Right cardiac atrium (tissue), 5 donors: ENCODE measurements around the gene INSRR. TPM values are rescaled to one million over a fixed set of nuclear protein-coding genes. Genes with fewer than 3 reads are reported as not detected.
A peak's percentile ranks its signal among the peaks of the same experiment; 100 is the strongest.

Experiments used
- ATAC-seq, 2 donors: fragments of 200-7000 bp; cut with Tn5 transposase; one replicate each; pipeline versions ENCODE4 v1.8.0 to v1.9.1; 2020; ENCODE audit warnings: moderate library complexity in 2 of 2, mild to moderate bottlenecking in 1 of 2
- DNase-seq, 3 donors: peaks; one replicate each; pipeline ENCODE4 v3.0.0-alpha.2; 2020
- H3K27ac ChIP-seq: one replicate; pipeline ENCODE4 v1.5.1; 2013; ENCODE audit warnings: mild to moderate bottlenecking, low read length, control low read depth, moderate library complexity
- H3K27me3 ChIP-seq: one replicate; pipeline ENCODE4 v1.6.1; 2013; ENCODE audit not compliant: control insufficient read depth, insufficient read depth
- H3K4me1 ChIP-seq: one replicate; pipeline ENCODE4 v1.6.1; 2013; ENCODE audit warnings: low read length; ENCODE audit not compliant: control insufficient read depth, insufficient read depth
- H3K4me3 ChIP-seq: one replicate; pipeline ENCODE4 v1.5.1; 2013; ENCODE audit warnings: low read length, control low read depth
- H3K9me3 ChIP-seq: one replicate; pipeline ENCODE4 v1.6.1; 2013; ENCODE audit warnings: low read length; ENCODE audit not compliant: control insufficient read depth
- WGBS: extraction: QIAGEN DNeasy Blood & Tissue Kit; methylation state at CpG from one replicate; pipeline ENCODE4 v1.1.7; 2013; 5-methylcytosine and 5-hydroxymethylcytosine counted together
- intact Hi-C, 4 donors: fragments of 100-400 bp; cut with DNase I; formaldehyde crosslinking; loops; one replicate each; pipeline versions ENCODE4 v1.11.0 to v1.14.0; 2022 to 2023
- polyA plus RNA-seq: library from polyadenylated mRNA; stranded (reverse); fragments of 200-250 nt; gene quantifications from one replicate; pipeline ENCODE4 v1.2.3, GENCODE V29; 2013
- total RNA-seq, 4 donors: library from RNA; stranded (reverse); fragmentation: NEBNext Ultra II Directional; extraction: Animal tissue kit (Norgen Biotek cat#: 25700); gene quantifications; one replicate each; pipeline ENCODE4 v1.2.1, GENCODE V29; 2021
- donor health status: healthy with polysubstance abuse.
- donor health status: DM: no; HTN: yes; CAD: no.
- donor health status: DM: no; HTN: no; CAD: no.
- donor health status: DM: no; HTN: yes; CAD: no; lungs with severe emphysema.
- donor health status: DM: yes; HTN: yes; CAD: no.

The INSRR gene
- total and polyA plus RNA-seq, 5 donors: 0.03 to 0.07 (median 0.06) TPM

DNA sequence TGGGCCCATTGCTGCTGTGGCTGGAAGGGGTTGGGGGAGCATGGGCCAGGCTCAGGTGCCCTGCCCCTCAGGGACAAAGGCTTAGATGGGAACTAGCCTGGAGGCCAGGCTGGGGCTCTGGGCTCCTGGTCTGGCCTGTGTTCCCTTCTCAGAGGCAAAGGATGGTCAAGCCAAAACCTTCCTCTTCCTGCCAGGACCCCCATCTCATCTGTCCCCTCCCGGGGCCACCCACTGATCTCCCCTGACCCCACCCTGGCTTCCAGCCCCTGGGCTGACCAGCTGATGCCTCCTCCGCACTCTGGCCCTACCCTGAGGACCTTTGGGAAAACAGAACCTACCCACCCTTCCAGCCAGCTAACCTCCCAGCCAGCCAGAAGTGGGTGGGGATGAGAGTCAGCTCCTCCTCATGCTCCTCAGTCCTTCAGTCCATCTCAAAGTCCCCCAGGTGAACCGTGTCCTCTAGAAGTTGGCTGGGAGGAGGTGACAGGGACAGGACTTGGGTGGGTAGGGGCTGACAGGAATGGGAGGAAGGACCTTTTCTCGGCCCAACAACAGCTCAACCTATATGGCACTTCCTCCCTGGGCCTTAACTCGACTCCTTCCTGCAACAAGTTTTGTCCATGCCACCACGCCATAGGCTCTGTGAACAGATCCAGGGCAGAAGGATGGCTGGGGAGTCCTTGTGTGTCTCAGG, 42.1 kb upstream of the INSRR start:
- Histone ChIP-seq H3K9me3 (no peaks in the 10 kb centered on the region), H3K27ac (no peak overlapping the region), H3K4me1 (peaks cover 21% of the 10 kb centered on the region), H3K4me3 (no peak overlapping the region), H3K27me3 (no peaks in the 10 kb centered on the region)
- WGBS: 63% methylated on average over 6 of the region's 6 CpGs
- no peak for ATAC-seq
- intact Hi-C loops: no loop called here
- peak in 2 of 3 donors; percentile 37 to 38 for DNase-seq

- no peaks in the 10 kb centered on the region for H3K27me3 ChIP-seq
- no peak overlapping the region for H3K4me3 ChIP-seq
- intact Hi-C loops: no loop called here
- peaks cover 21% of the 10 kb centered on the region for H3K4me1 ChIP-seq
- H3K9me3 ChIP-seq: no peaks in the 10 kb centered on the region
- H3K27ac ChIP-seq: no peak overlapping the region
- DNase-seq: peak in 2 of 3 donors; percentile 57 to 62
- no peak for ATAC-seq
- 51% methylated on average over 12 of the region's 12 CpGs for WGBS
These were observed 41.2 kb upstream of the INSRR start for GRCh38 chr1:156899956-156900718.

DNA sequence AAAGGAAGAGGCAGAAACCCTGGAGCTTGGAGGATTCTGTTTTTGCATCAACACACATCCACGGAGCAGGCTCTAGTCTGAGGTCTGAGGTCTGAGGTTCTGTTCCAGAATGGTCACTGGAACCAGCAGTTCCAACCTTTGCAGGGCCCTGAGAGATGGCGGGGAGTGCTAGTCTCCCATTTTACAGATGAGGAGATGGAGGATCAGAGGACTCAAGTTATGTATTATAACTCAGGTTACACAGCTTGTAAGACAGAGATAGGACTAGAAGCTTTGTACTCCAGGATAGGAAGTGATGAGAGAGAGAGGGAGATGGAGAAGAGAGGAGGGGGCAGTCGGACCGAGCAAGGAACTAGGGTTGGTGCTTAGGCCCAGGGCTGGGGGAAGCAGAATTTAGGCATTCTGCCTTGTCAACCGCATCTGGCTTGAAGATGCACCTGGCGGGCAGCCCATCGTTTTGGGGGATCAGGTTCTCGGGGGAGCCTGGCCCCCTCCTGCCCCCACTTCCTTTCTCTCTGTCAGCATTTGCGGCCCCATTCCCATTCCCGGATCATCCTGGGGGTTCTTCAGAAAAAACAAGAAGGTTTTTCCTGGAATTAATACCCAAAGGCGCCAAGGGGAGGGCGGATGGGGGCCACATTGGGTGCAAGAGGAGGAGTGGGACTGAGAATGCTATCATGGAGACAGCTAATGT, 40.2 kb upstream of the INSRR start:
- intact Hi-C loops: no loop called here
- Histone ChIP-seq H3K9me3 (no peaks in the 10 kb centered on the region), H3K4me3 (no peak overlapping the region), H3K27me3 (no peaks in the 10 kb centered on the region), H3K4me1 (peaks cover 21% of the 10 kb centered on the region), H3K27ac (no peak overlapping the region)
- ATAC-seq (no peak), DNase-seq (peak; percentile 6 to 37 (median 36))
- WGBS: 70% methylated on average over 12 of the region's 12 CpGs

DNA sequence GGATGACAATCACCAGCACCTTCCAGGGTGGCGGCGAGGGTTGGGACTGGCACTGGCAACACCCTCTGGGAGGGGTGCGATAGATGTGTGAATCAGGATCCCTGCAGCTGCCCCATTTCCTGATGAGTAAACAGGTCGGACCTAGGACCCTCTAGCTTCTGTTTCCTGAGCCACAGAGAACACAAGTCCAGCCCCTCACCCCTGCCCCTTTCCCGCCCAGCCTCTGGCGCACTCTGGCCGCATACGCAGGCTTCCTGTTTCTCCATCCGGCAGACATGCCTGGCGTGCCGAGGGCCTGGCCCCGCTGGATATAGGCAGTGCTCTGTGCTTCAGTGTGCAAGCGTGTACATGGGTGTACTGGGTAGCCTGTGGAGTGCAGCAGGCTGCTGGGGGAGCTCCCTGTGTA, 39.2 kb upstream of the INSRR start:
- no peaks in the 10 kb centered on the region for H3K9me3 ChIP-seq
- peak; percentile 65 to 85 (median 84) for DNase-seq
- H3K4me1 ChIP-seq: peaks cover 21% of the 10 kb centered on the region
- 30% methylated on average over 13 of the region's 13 CpGs for WGBS
- peak overlapping the region; percentile 41 for H3K27ac ChIP-seq
- no peaks in the 10 kb centered on the region for H3K27me3 ChIP-seq
- no peak overlapping the region for H3K4me3 ChIP-seq
- intact Hi-C loops: no loop called here
- ATAC-seq: peak; percentile 49 to 58

DNA sequence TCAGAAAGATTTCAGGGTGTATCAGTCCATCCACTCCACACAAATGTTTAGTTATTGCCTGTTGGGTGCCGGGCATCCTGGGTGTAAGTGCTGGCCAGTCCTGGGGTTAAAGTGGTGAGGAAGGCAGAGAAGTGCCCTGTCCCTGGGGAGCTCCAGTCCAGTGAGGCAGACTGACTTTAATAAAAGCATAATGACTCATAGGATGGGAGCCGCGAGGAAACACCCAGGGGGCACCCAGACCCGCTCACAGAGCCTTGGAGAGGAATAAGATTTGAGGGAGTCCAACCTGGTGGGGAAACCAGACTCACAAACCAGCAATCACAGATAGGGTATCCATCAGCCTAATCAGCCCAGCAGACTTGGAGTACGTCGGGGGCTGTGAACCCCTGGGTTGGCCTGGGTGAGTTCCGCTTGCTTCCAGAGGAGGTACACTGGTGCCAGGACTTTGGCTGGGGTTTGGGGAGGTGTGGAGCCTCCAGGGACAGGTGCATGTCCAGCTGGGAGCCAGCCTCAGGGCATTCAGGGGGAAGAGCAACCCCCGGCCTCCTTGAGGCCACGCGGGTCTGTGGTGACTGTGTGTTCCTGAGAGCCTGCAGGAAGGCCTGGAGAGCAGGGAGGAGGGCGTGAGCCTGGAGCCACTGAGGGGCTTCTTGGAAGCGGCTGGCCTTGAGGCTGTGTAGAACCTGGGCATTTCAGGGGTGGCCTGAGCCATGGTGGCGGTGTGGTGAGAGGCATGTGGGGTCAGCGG, 38.3 kb upstream of the INSRR start:
- Histone ChIP-seq H3K9me3 (no peaks in the 10 kb centered on the region), H3K4me1 (peaks cover 21% of the 10 kb centered on the region), H3K27me3 (no peaks in the 10 kb centered on the region), H3K4me3 (no peak overlapping the region), H3K27ac (peak overlapping the region; percentile 10)
- 63% methylated on average over 14 of the region's 14 CpGs for WGBS
- DNase-seq (peak; percentile 22 to 57 (median 49)), ATAC-seq (no peak)
- intact Hi-C loops: no loop called here

GRCh38 chr1:156896490-156897033, 37.6 kb upstream of the INSRR start:
- Histone ChIP-seq H3K4me1 (peaks cover 15% of the 10 kb centered on the region), H3K9me3 (no peaks in the 10 kb centered on the region), H3K27me3 (no peaks in the 10 kb centered on the region), H3K4me3 (no peak overlapping the region), H3K27ac (peak overlapping the region; percentile 10)
- peak; percentile 51 to 67 (median 61) for DNase-seq
- peak in 1 of 2 donors; percentile 11 for ATAC-seq
- intact Hi-C loops: no loop called here
- WGBS: 79% methylated on average over 16 of the region's 16 CpGs

GRCh38 chr1:156895927-156896326, 37.0 kb upstream of the INSRR start:
- intact Hi-C loops: no loop called here
- 79% methylated on average over 6 of the region's 6 CpGs for WGBS
- Histone ChIP-seq H3K4me3 (no peak overlapping the region), H3K27me3 (no peaks in the 10 kb centered on the region), H3K4me1 (peaks cover 9% of the 10 kb centered on the region), H3K27ac (peak overlapping the region; percentile 80), H3K9me3 (no peaks in the 10 kb centered on the region)
- ATAC-seq: no peak
- peak; percentile 6 to 43 (median 17) for DNase-seq

DNA sequence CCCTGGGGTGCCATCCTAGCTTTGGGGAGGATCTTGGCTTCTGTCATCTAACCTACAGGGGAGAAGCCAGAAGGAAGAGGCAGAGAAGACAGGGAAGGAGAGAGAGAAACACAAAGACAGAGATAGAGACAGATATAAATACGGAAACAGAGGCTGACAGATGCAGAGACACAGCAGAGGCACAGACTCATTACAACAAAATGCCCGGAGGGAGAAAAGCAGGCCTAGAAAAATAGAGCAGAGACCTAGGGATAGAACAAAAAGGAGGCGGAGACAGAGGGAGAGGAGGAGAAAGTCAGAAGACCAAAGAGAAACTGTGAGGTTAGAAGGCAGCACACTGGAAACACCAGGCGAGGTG, 36.5 kb upstream of the INSRR start:
- no peak for ATAC-seq
- no peaks in the 10 kb centered on the region for H3K27me3 ChIP-seq
- H3K9me3 ChIP-seq: no peaks in the 10 kb centered on the region
- WGBS: 54% methylated on average over 4 of the region's 4 CpGs
- intact Hi-C loops: no loop called here
- peaks cover 4% of the 10 kb centered on the region for H3K4me1 ChIP-seq
- peak overlapping the region; percentile 11 for H3K4me3 ChIP-seq
- H3K27ac ChIP-seq: peak overlapping the region; percentile 80
- DNase-seq: no peak

DNA sequence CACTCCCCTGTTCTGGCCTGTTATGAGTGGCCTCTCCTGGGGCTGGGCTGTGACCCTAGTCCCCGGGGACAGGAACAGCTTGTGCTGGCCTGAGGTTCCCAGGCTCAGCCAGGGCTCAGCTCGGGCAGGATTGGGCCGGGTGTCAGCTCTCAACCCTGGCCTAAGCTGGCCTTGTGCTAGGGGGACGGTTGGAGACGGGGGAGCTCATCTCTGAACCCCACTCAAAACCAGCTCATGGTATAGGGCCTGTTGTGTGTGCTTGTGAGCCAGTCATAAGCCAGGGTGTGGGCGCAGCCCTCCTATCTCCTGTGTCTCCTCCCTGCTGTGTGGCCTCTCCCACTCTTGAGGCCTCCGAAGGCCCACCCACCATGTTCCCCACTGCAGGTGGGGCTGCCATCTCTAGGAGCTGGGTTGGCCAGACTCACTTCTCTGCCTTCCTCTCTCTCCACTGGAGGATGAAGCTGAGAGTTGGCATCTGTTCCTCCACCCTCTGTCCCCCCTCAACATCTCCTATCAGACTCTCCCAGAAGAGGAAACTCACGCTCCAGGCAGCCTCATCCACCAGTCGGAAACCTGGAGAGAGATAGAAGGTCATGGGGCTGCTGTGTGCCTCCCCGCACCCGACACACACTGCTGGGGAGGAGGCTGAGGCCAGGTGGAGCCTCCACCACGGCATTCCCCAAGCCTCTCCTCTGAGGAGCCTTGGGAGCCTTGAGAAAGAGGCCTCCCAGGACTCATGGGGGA, 36.0 kb upstream of the INSRR start:
- Histone ChIP-seq H3K4me3 (peak overlapping the region; percentile 47), H3K9me3 (no peaks in the 10 kb centered on the region), H3K4me1 (peaks cover under 1% of the 10 kb centered on the region), H3K27ac (peak overlapping the region; percentile 80), H3K27me3 (no peaks in the 10 kb centered on the region)
- intact Hi-C loops: loop anchor here in 1 of 4 donors (5.0 kb wide), 1 partner anchor 32 kb away; no protein-coding TSS in a partner anchor
- 39% methylated on average over 12 of the region's 12 CpGs for whole genome bisulfite sequencing
- DNase-seq (peak; percentile 66 to 87 (median 83)), ATAC-seq (peak; percentile 42 to 43)

GRCh38 chr1:156894001-156894400, 35.1 kb upstream of the INSRR start:
- no peaks in the 10 kb centered on the region for H3K9me3 ChIP-seq

More at GRCh38 chr1:156894001-156894400, 35.1 kb upstream of the INSRR start:
- H3K27me3 ChIP-seq: no peaks in the 10 kb centered on the region
- peak; percentile 12 to 63 (median 52) for DNase-seq
- peak overlapping the region; percentile 47 for H3K4me3 ChIP-seq
- intact Hi-C loops: loop anchor here in 1 of 4 donors (5.0 kb wide), 1 partner anchor 33 kb away; no protein-coding TSS in a partner anchor
- no peaks in the 10 kb centered on the region for H3K4me1 ChIP-seq
- peak overlapping the region; percentile 80 for H3K27ac ChIP-seq
- ATAC-seq: no peak
- 24% methylated on average over 5 of the region's 5 CpGs for WGBS
